ENCODE data around the gene CAPN6.

The CAPN6 gene

GRCh38 chrX:111265486-111265885 lies 4.8 kb downstream of the CAPN6 start:
- no peak overlapping the region for H2AK5ac ChIP-seq (ENCODE audit: low read length)
- no peaks in the 10 kb centered on the region for H3K27me3 ChIP-seq (ENCODE audit: insufficient read depth, low read length)
- peaks cover 3% of the 10 kb centered on the region for H3K79me2 ChIP-seq (ENCODE audit: control insufficient read depth, insufficient read depth, low read length, poor library complexity)
- H3K4me2 ChIP-seq (ENCODE audit: low read length) = no peak overlapping the region
- no peak overlapping the region for H2AFZ ChIP-seq (ENCODE audit: insufficient read depth, low read length, poor library complexity)
- H3K23ac ChIP-seq (ENCODE audit: low read length) = no peak overlapping the region
- no peak overlapping the region for H4K8ac ChIP-seq (ENCODE audit: low read depth, low read length)
- H3K9ac ChIP-seq (ENCODE audit: low read length) = no peak overlapping the region
- WGBS (ENCODE audit: extremely low coverage, insufficient coverage, insufficient read length) = no CpG with 5 or more reads among the region's 2 CpGs
- H3K4me1 ChIP-seq (ENCODE audit: control insufficient read depth in 1 of 2, insufficient read depth in 2 of 2, low read length in 2 of 2) = peaks cover 0 to 8% of the 10 kb centered on the region in 2 experiments
- H3K9me3 ChIP-seq (ENCODE audit: insufficient read depth, low read depth, low read length) = no peaks in the 10 kb centered on the region
- H3K18ac ChIP-seq (ENCODE audit: low read length) = no peak overlapping the region
- H4K91ac ChIP-seq (ENCODE audit: low read depth, low read length) = no peak overlapping the region
- peaks cover 11% of the 10 kb centered on the region for H3K79me1 ChIP-seq (ENCODE audit: low read length)
- no peak overlapping the region for H2BK5ac ChIP-seq (ENCODE audit: low read depth, low read length, poor library complexity)
- no peaks in the 10 kb centered on the region for H3K36me3 ChIP-seq (ENCODE audit: control insufficient read depth in 1 of 2, insufficient read depth in 2 of 2, low read length in 2 of 2)
- H4K12ac ChIP-seq (ENCODE audit: low read depth, low read length) = no peak overlapping the region
- H3K4me3 ChIP-seq (ENCODE audit: low read depth, low read length) = no peak overlapping the region
- peak in 1 of 2 donors; percentile 28 for DNase-seq
- peak overlapping the region; percentile 53 for H3K27ac ChIP-seq (ENCODE audit: low read depth, low read length)
- no peak overlapping the region for H2BK120ac ChIP-seq (ENCODE audit: insufficient read depth, low read length, poor library complexity)
- H3K4ac ChIP-seq (ENCODE audit: low read depth, low read length) = no peak overlapping the region
- no peak overlapping the region for H3K14ac ChIP-seq (ENCODE audit: low read length)
- H2BK12ac ChIP-seq (ENCODE audit: low read length) = no peak overlapping the region

GRCh38 chrX:111264385-111264784 lies 5.9 kb downstream of the CAPN6 start:
- Histone ChIP-seq H3K23ac (ENCODE audit: low read length) (no peak overlapping the region), H2AFZ (ENCODE audit: insufficient read depth, low read length, poor library complexity) (no peak overlapping the region), H2BK12ac (ENCODE audit: low read length) (no peak overlapping the region), H4K91ac (ENCODE audit: low read depth, low read length) (no peak overlapping the region), H3K4me2 (ENCODE audit: low read length) (no peak overlapping the region), H3K4me3 (ENCODE audit: low read depth, low read length) (no peak overlapping the region), H3K18ac (ENCODE audit: low read length) (no peak overlapping the region), H3K4ac (ENCODE audit: low read depth, low read length) (no peak overlapping the region), H3K4me1 (ENCODE audit: control insufficient read depth in 1 of 2, insufficient read depth in 2 of 2, low read length in 2 of 2) (peaks cover 3 to 10% of the 10 kb centered on the region in 2 experiments), H3K36me3 (ENCODE audit: control insufficient read depth in 1 of 2, insufficient read depth in 2 of 2, low read length in 2 of 2) (peaks cover 0 to 2% of the 10 kb centered on the region in 2 experiments), H3K79me2 (ENCODE audit: control insufficient read depth, insufficient read depth, low read length, poor library complexity) (peaks cover 1% of the 10 kb centered on the region), H3K79me1 (ENCODE audit: low read length) (peaks cover 11% of the 10 kb centered on the region), H3K14ac (ENCODE audit: low read length) (no peak overlapping the region), H2AK5ac (ENCODE audit: low read length) (no peak overlapping the region), H2BK120ac (ENCODE audit: insufficient read depth, low read length, poor library complexity) (peak overlapping the region; percentile 24), H3K27ac (ENCODE audit: low read depth, low read length) (peak overlapping the region; percentile 83), H3K9ac (ENCODE audit: low read length) (no peak overlapping the region), H3K27me3 (ENCODE audit: insufficient read depth, low read length) (no peaks in the 10 kb centered on the region), H4K12ac (ENCODE audit: low read depth, low read length) (no peak overlapping the region), H3K9me3 (ENCODE audit: insufficient read depth, low read depth, low read length) (no peaks in the 10 kb centered on the region), H4K8ac (ENCODE audit: low read depth, low read length) (no peak overlapping the region), H2BK5ac (ENCODE audit: low read depth, low read length, poor library complexity) (no peak overlapping the region)
- no CpG with 5 or more reads among the region's 2 CpGs for WGBS (ENCODE audit: extremely low coverage, insufficient coverage, insufficient read length)
- DNase-seq = no peak

GRCh38 chrX:111262086-111262485 lies 8.2 kb downstream of the CAPN6 start:
- Histone ChIP-seq H2BK12ac (ENCODE audit: low read length) (no peak overlapping the region), H3K4ac (ENCODE audit: low read depth, low read length) (no peak overlapping the region), H3K9me3 (ENCODE audit: insufficient read depth, low read depth, low read length) (no peaks in the 10 kb centered on the region), H3K36me3 (ENCODE audit: control insufficient read depth in 1 of 2, insufficient read depth in 2 of 2, low read length in 2 of 2) (peaks cover 0 to 2% of the 10 kb centered on the region in 2 experiments), H4K12ac (ENCODE audit: low read depth, low read length) (no peak overlapping the region), H2AFZ (ENCODE audit: insufficient read depth, low read length, poor library complexity) (no peak overlapping the region), H3K23ac (ENCODE audit: low read length) (no peak overlapping the region), H3K27me3 (ENCODE audit: insufficient read depth, low read length) (no peaks in the 10 kb centered on the region), H3K18ac (ENCODE audit: low read length) (no peak overlapping the region), H3K79me1 (ENCODE audit: low read length) (peaks cover 8% of the 10 kb centered on the region), H4K8ac (ENCODE audit: low read depth, low read length) (no peak overlapping the region), H2BK5ac (ENCODE audit: low read depth, low read length, poor library complexity) (no peak overlapping the region), H2AK5ac (ENCODE audit: low read length) (no peak overlapping the region), H2BK120ac (ENCODE audit: insufficient read depth, low read length, poor library complexity) (no peak overlapping the region), H3K27ac (ENCODE audit: low read depth, low read length) (peak overlapping the region; percentile 81), H3K79me2 (ENCODE audit: control insufficient read depth, insufficient read depth, low read length, poor library complexity) (peaks cover under 1% of the 10 kb centered on the region), H3K9ac (ENCODE audit: low read length) (no peak overlapping the region), H3K14ac (ENCODE audit: low read length) (no peak overlapping the region), H4K91ac (ENCODE audit: low read depth, low read length) (no peak overlapping the region), H3K4me3 (ENCODE audit: low read depth, low read length) (no peak overlapping the region), H3K4me1 (ENCODE audit: control insufficient read depth in 1 of 2, insufficient read depth in 2 of 2, low read length in 2 of 2) (peaks cover 3 to 9% of the 10 kb centered on the region in 2 experiments), H3K4me2 (ENCODE audit: low read length) (no peak overlapping the region)
- WGBS (ENCODE audit: extremely low coverage, insufficient coverage, insufficient read length) = no CpG with 5 or more reads among the region's 3 CpGs
- DNase-seq = peak; percentile 66 to 90

GRCh38 chrX:111260451-111260850 lies 9.8 kb downstream of the CAPN6 start:
- Histone ChIP-seq H3K23ac (ENCODE audit: low read length) (no peak overlapping the region), H3K79me2 (ENCODE audit: control insufficient read depth, insufficient read depth, low read length, poor library complexity) (no peaks in the 10 kb centered on the region), H3K4me2 (ENCODE audit: low read length) (no peak overlapping the region), H3K36me3 (ENCODE audit: control insufficient read depth in 1 of 2, insufficient read depth in 2 of 2, low read length in 2 of 2) (peaks cover 0 to 2% of the 10 kb centered on the region in 2 experiments), H3K79me1 (ENCODE audit: low read length) (peaks cover 7% of the 10 kb centered on the region), H3K9me3 (ENCODE audit: insufficient read depth, low read depth, low read length) (no peaks in the 10 kb centered on the region), H2BK120ac (ENCODE audit: insufficient read depth, low read length, poor library complexity) (peak overlapping the region; percentile 29), H4K12ac (ENCODE audit: low read depth, low read length) (no peak overlapping the region), H3K14ac (ENCODE audit: low read length) (peak overlapping the region; percentile 6), H3K4me3 (ENCODE audit: low read depth, low read length) (no peak overlapping the region), H3K4ac (ENCODE audit: low read depth, low read length) (no peak overlapping the region), H3K27ac (ENCODE audit: low read depth, low read length) (peak overlapping the region; percentile 84), H3K9ac (ENCODE audit: low read length) (no peak overlapping the region), H2AFZ (ENCODE audit: insufficient read depth, low read length, poor library complexity) (no peak overlapping the region), H2AK5ac (ENCODE audit: low read length) (no peak overlapping the region), H4K91ac (ENCODE audit: low read depth, low read length) (peak overlapping the region; percentile 47), H3K27me3 (ENCODE audit: insufficient read depth, low read length) (no peaks in the 10 kb centered on the region), H2BK12ac (ENCODE audit: low read length) (peak overlapping the region; percentile 12), H3K18ac (ENCODE audit: low read length) (peak overlapping the region; percentile 56), H2BK5ac (ENCODE audit: low read depth, low read length, poor library complexity) (peak overlapping the region; percentile 9), H3K4me1 (ENCODE audit: control insufficient read depth in 1 of 2, insufficient read depth in 2 of 2, low read length in 2 of 2) (peaks cover 3 to 9% of the 10 kb centered on the region in 2 experiments), H4K8ac (ENCODE audit: low read depth, low read length) (no peak overlapping the region)
- DNase-seq = no peak
- no CpG with 5 or more reads among the region's 3 CpGs for WGBS (ENCODE audit: extremely low coverage, insufficient coverage, insufficient read length)
